NCI-H2107 treated with DMSO at 0.1 percent for 48 hours (cell line): Measurements from ENCODE around the gene TDRD7.
"Not testable (repeated sequence)": the region's sequence is repeated elsewhere in the genome, so short reads cannot be mapped to it uniquely, and the experiment has no call there.

ENCODE experiments used
- DNase-seq: peaks from one replicate; lab custom pipeline; 2025; ENCODE audit not compliant: unreplicated experiment; lab: John Stamatoyannopoulos, UW

Gene TDRD7

DNA sequence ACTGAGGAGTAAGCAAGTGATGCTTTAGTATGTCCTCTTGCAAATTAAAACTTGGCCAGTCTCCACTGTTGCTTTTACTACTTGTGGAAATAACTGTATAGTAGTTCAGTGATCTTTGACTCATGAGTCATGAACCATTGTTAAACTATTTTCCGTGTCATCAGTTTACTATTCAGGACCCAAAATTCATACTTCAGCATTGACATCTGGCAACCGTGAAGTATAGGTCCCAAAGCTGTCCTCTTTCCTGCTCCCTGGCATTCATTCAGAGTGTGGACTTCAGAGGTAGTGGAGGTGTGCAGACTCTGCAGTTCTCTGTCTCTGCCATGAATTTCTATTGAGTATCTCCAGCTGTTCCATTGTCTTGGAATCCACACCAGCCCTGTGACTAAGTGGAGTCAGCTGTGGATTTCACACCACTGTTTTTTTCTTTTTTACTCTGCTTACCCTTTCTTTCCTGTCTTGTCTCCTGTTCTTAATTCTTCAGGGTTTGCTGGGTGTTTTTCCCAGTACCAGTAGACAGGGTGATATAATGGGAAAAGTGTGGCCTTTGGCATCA is 7.5 kb downstream of the TDRD7 start:
- DNase-seq, result no peak

DNA sequence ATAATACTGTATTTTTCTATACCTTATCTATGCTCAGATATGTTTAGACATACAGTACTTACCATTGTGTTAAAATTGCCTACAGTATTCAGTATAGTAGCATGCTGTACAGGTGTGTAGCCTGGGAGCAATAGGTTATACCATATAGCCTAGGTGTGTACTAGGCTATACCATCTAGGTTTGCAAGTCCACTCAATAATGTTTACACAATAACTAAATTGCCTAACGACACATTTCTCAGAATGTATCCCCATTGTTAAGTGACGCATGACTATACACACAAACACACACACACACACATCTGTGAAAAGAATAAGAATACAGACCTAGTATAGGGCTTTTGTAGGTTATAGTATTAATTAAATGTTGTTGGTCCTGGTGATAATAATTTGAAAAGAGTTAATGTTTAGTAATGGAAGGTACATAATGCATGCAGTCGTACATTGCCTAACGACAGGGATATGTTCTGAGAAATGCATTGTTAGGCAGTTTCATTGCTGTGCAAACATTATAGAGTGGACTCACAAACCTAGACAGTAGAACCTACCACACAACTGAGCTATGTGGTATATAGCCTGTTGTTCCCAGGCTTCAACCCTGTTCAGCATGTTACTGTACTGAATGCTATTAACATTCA is 13.6 kb downstream of the TDRD7 start:
- no peak for DNase-seq

DNA sequence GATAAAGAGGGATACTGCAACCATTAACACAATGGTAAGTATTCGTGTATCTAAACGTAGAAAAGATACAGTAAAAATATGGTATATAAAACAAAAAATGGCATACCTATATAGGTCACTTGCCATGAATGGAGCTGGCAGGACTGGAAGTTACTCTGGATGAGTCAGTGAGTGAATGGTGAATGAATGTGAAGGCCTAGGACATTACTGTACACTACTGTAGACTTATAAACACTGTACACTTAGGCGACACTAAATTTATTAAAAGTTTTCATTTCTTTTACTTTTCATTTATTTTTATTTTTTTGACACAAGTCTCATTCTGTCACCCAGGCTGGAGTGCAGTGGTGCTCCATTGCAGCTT is 14.1 kb downstream of the TDRD7 start:
- no peak for DNase-seq

DNA sequence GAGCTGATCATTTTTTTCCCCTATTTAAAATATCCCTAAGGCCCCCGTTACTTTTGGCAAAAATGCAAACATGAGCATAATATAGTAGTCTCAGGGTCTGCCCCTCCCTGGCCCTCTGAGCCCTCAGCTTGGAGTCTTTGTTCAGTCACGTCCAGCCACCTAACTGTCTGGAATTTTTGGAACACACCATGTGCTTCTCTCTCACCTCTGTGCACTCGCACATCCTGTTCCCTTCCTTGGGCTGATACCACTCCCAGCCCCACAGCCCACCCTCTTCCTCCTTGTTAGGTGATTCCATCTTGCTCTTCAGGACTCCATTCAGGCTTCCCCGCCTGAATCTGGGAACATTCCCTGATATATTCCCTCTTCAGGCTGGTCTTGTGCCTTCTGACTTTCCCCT is 16.0 kb downstream of the TDRD7 start:
- no peak for DNase-seq

DNA sequence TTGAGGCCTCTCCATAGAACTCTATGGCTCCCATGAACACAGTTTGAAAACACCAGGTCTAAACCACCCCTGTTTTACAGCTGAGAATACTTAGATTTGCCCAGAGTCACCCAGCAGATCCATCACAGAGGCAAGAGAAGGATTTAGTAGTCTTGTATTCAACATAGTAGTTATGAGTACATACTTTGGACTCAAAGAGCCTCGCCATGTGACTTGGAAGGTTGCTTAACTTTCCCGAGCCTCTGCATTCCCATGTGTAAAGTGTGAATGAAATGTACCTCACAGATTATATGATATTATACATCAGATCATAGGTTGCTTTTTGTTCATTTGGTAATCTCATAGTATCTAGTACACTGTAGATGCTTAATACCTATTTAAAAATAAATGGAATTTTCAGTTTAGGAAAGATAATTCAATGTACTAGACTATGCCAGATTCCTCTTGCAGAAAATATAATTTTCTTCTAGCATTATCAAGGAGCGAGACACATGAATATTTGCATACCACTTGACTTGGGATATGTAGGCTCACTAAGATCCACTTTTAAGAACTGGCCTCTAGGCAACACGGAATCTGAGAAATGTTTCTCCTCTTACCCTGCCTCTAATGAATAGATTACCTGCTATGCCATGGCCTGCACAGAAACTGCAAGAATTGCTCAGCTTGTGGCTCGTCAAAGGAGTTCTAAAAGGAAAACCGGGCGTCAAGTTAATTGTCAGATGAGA is 18.6 kb downstream of the TDRD7 start:
- no peak for DNase-seq

DNA sequence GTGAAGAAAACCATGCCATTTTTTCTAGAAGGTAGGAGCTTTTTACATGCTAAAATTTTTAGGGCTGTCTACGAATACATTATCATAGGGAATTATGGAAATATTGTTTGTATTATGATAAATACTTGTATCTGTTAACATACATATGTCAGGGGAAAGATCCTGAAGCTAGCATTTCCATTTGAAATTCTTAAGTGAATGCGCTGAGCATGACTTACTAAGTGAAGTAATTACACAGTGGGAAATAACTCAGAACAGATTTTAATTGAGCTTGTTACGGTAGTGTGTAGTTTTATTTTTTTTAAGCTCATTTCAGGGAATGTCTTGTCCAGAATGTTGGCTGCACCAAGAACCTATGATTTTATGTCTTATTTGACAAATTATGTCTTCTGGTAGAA is 19.1 kb downstream of the TDRD7 start:
- DNase-seq, result no peak

DNA sequence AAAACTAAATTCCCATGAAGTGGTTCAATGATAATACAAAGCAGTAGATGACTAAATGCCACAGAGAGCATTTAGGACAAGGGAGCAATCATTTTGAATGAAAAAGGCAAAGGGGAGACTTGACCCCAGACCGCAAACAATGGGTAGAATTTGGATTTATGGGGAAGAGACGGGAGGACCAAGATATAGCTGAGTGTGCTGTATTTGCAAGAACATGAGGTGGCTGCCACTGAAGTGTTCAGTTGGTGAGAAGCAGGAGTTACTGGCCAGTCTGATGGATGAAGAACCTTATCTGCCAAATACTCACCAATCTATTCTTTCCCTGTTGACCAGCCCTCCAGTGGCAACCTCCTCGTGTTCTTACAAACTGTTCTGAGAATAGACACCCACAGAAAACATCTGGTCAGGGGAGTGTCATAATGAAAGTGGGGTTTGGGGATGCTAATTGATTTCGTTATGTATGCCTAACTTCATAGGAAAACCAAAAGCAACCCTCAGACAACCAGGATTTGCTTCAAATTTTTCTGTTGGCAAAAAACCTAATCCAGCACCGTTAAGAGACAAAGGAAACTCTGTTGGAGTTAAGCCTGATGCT is 19.8 kb downstream of the TDRD7 start:
- DNase-seq, result no peak

DNA sequence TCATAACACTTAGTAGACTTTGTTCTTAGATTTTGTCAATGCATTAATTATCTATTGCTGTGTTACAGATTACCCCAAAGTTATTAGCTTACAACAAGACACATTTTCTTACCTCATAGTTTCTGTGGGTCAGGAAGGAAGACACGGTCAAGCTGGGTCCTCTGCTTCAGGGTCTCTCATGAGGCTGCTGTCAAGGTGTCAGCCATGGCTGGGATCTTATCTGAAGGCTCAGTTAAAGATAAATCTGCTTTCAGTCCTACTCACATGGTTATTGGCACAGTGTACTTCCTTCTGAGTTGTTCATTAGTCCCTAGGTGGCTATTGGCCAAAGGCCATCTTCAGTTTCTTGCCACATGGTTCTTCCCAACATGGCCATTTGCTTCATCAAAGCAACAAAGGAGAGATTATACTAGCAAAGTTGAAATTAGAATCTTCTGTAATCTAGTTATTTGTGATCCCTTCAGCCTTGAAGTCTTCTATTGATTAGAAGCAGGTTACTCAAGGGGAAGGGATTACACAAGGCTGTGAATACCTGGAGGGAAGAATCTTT is 25.2 kb downstream of the TDRD7 start:
- DNase-seq, result no peak

DNA sequence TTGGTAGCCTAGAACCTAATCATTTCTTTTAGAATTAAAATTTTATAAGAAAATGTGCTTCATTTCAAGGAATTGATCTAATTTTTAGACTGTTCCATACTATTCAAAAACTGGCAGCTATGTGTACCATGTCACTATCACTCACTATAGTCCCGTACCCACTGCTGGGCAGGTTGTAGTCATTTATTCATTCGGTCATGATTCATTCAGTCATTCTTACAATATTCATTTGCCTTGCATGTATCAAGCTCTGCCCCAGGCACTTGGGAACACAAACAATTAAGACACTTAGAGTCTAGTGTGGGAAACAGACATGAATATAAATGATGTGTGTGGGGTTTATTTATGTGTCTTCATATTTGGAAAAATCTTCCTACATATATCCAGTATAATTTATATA is 26.4 kb downstream of the TDRD7 start:
- DNase-seq, result no peak

DNA sequence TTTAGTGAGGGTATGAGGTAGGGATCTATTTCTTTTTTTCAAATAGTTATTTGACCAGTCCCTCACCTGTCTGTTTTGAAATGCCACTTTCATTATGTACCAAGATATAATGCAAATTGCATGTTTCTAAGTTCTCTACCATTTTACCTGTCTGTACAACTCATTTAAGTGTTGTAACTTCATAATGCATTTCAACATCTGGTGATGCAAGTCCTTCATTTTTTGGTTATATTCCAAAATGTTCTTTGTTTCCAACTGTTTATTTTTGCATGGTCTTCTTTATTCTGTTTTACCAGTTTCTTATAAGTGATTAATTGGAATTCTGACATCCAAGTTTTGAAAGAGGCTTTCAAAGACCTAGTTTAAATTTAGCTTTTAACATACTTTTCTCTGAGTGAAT is 26.8 kb downstream of the TDRD7 start:
- no peak for DNase-seq

DNA sequence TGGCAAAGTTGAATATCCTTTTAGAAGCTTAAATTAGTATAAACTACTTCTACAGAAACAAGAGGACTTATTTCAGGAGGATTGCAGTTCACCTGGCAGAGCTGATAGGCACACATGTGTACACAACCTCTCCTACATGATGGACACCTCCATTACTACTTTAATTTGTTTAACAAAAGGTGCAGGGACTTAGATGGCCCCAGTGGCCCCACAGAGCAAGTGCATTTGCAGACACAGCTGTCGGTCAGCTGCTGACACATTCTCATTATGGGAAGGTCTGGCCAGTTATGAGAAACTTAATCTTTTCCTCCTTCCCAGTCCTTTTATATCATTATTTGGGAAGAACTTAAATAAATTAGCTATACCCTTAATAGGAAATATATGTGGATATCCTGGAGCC is 28.3 kb downstream of the TDRD7 start:
- DNase-seq, result no peak

DNA sequence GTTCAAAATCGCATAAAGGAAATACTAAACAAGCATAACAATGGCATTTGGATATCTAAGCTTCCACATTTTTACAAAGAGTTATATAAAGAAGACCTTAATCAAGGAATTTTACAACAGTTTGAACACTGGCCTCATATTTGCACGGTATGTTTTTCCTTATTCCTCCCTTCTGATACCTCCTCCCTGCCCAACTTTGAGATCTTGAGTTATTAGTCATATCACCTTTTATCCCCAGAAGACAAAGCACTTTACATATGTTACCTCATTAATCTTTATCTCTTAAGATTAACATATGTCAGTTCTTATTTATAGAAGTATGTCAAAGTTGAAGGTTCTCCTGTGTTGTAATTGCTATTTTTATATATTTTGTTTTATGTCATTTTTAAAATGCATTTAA is 29.8 kb downstream of the TDRD7 start:
- DNase-seq, result no peak

DNA sequence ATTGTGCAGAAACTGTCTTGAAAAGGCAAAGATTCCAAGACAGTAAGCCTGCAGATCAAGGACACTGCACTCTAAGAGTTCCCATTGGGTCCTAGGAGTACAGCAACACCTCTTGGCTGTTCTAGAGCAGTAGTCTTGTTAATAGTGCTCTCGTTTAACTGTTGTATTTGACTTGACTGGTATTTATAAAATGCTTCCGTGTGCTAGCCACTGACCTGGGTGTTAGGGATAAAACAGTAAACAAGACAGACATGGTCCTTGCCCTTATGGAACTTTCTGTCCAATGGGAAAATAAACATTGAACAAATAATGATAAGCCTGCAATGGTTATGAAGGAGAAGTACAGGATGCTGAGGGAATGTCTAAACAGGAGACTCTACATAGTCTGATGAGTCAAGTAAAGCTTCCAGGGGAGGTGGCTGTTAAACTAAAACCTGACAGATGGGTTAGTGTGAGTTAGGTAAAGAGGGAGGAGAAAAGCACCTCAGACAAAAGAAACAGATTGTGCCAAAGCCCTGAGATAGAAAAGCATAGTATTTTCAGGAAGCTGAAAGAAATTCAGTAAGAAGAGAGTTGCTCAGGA is 33.3 kb downstream of the TDRD7 start:
- DNase-seq, result no peak

DNA sequence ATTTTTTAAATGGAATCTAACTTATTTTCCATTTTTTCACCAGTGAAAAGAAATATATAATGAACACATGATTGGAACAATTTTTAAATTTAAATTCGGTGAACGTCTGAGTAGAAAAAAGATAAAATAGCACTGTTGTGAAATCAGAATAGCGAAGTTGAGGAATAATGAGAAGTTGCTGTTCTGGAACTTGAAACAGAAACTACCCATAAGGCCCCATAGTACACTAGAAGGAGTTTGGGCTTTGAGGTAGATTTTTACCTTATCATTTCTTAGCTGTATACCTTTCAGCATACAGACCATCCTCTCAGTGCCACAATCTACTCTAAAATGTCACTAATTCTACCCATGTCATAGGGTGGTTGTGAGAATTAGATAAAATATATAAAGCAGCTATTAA is 35.1 kb downstream of the TDRD7 start:
- DNase-seq, result no peak

DNA sequence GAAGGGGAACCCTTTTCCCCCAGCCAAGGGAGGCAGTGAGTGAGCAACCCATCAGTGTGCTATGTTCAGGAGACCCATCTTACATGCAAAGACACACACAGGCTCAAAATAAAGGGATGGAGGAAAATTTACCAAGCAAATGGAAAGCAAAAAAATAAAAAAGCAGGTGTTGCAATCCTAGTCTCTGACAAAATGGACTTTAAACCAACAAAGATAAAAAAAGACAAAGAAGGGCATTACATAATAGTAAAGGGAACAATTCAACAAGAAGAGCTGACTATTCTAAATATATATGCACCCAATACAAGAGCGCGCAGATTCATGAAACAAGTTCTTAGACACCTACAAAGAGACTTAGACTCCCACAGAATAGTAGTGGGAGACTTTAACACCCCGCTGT is 41.7 kb downstream of the TDRD7 start:
- not testable (repeated sequence) for DNase-seq

DNA sequence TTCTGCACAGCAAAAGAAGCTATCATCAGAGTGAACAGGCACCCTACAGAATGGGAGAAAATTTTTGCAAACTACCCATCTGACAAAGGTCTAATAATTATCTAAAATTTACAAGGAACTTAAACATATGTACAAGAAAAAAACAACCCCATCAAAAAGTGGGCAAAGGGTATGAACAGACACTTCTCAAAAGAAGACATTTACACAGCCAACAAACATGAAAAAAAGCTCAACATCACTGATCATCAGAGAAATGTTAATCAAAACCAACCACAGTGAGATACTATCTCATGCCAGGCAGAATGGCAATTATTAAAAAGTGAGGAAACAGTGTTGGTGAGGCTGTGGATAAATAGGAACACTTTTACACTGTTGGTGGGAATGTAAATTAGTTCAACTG is 44.9 kb downstream of the TDRD7 start:
- not testable (repeated sequence) for DNase-seq

DNA sequence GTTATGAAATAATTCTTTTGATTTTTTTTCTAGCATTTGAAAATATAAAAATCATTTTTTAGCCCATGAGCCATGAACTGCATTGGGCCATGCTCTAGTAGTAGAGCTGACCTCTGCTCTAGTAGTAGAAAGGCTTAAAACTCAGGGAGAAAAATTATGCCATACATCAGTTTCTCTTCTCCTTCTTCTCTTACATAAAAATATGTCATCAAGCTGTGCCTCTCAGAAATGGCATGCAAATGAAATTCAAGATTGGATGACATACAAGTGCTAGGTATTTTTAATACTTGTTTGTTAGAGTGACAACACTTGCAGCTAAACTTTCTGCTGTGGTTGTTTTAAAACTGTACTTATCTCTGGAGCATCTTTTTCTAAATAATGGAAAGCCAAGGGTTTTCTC is 47.4 kb downstream of the TDRD7 start:
- no peak for DNase-seq

DNA sequence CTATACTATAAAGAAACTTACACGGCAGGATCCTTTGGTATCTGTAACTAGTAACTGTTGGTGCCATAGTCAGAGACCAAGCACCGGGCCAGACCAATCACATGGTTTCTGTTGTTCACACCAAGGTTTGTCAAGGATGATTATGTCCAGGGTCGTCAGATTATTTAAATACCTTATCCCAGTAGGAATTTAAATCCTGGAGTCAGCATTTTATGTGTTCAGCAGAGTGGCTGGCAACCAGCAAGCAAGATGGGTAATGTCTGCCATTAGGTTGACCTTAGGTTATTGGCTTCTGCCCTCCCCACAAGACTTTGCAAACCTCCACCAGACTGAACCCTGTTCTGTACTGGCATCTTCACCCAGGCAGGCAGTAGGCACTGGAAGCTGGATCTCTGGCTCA is 50.3 kb downstream of the TDRD7 start:
- DNase-seq, result no peak

DNA sequence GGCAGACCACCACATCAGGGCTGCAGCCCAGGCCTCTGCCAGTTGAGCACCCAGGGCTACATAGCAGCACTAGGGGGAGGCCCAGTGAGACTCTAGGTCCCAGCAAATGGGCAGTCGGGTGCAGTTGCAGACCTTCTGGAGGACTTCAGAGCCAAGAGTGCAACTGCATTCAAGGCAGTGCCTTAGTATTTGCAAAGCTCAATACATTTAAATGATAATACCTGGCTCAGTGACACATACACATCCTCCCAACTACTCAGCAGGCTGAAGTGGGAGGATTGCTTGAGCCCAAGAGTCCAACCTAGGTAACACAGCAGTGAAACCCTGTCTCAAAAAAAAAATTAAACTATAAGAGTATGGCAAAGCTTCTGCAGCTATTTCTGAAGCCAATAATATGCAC is 51.0 kb downstream of the TDRD7 start:
- DNase-seq, result no peak

DNA sequence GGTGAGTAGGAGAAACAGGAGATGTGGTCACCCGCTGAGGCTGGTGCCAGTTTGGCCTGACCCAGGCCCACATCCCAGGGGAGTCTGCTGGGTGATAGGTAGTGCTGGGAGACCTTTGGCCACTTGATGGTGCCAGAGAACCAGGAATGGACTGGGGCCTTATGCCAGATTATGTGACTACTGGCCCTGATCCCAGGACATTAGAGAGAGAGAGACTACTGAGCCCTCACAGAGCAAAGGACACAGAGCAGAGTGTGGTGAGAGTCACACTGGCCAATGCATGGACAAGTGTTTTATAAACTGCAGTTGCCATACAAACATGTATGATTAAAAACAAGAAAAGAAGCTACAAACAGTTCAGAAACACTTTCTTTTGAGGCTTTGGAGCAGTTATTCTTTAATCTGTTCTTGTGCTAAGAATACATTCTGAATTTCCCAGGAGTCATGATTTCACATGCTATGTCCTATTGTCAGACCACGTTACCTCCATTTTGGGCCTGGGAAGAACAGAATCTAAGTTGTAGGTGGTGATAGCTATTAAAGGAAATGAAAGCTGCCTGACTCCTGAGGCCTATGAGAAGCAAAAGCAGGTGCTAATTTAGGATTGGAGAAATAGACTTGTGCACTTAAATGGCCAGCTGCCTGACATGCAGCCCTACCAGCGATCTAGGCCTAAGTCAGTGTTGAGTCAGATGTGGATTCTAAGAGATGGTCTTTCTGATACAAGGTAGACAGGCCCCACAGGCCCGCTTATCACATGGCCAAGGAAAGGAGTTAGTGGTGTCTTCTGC is 57.0 kb downstream of the TDRD7 start:
- DNase-seq, result peak; percentile 30

DNA sequence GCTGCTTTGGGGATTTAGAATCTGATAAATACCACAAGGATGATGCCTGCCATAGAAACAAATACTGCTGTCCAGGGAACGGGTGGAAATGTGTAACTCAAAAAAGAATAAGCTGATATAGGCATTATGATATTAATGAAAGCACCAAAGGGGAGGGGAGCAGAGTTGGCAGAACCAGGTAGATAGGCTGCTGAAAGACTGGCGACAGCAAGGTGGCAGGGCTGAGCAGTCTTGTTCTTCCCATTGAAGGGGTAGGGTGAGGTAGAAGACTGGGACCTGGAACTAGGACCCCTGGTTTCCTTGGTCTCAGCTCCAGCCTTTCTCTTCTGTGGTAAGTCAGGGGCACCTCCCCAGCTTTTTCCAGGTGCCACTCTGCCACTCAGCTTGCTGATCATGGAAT is 58.2 kb downstream of the TDRD7 start:
- peak; percentile 7 for DNase-seq
